ENCODE results near the gene OCA2.
"Not testable (repeated sequence)": the region's sequence is repeated elsewhere in the genome, so short reads cannot be mapped to it uniquely, and the experiment has no call there.

OCA2 gene

DNA sequence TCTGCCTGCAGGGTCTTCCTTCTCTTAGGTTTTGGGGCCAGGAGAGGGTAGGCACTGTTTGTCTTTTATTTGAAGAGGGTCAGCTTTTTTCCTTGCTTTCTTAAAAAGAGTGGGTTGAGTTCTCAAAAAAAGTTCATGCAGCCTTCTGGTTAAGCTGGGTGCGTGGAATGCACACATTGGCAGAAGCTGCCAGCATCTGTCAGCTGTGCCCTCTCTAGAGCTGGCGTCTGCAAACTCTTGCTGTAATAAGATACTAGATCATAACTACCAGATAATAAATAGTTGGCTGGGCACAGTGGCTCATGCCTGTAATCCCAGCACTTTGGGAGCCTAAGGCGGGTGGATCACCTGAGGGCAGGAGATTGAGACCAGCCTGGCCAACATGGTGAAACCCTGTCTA lies 373.4 kb downstream of the OCA2 start:
- no peak for DNase-seq (ENCODE audit: low spot score)

- no peak for DNase-seq (ENCODE audit: low spot score)
These were observed 375.3 kb downstream of the OCA2 start for GRCh38 chr15:27723821-27724220.

DNA sequence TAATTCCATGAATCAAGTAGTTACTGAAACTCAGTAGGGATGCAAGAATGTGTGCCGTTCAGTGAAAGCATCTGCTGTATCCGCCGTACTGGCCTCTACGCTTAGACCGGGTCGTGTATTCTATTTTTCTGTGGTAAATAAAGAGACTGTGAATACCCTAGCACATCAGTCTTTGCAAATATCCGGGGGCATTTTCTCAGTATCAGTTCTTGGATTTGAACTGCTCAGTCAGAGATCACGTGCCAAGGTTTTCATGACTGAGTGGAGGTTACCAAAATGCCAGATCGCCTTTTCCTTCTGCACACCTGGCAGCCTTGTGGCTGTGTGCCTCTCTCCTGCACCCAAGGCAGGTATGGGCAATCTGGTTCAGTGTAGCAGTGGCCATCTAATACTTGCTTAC lies 377.0 kb downstream of the OCA2 start:
- no peak for DNase-seq (ENCODE audit: low spot score)

DNA sequence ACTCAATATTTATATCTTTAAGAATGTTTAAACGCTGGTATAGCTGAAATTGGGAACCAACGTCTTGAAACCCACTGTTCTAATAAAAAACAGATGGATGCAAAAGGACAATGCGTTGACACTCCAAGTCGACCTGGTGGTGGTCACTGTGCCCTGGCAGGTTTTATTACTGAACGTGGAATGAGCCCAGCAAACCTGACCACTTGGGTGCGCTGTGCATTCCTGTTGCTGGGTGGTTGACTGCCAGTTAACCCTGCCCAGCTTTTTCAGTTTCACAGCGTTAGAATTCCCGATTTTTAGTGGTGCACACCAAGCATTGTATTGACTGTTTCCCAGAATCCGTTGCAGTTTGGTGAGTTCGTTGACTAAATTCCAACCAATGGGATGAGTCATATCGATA lies 384.4 kb downstream of the OCA2 start:
- no peak for DNase-seq (ENCODE audit: low spot score)

DNA sequence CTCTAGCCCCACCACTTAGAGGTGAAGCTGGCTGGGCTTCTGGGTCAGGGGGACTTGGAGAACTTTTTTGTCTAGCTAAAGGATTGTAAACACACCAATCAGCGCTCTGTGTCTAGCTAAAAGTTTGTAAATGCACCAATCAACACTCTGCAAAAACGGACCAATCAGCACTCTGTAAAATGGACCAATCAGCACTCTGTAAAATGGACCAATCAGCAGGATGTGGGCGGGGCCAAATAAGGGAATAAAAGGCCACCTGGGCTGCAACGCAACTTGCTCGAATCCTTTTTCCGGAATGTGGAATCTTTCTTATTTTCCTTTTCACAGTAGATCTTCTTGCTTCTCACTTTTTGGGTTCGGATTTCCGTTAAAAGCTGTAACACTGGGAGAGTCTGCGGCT lies 385.3 kb downstream of the OCA2 start:
- not testable (repeated sequence) for DNase-seq (ENCODE audit: low spot score)

DNA sequence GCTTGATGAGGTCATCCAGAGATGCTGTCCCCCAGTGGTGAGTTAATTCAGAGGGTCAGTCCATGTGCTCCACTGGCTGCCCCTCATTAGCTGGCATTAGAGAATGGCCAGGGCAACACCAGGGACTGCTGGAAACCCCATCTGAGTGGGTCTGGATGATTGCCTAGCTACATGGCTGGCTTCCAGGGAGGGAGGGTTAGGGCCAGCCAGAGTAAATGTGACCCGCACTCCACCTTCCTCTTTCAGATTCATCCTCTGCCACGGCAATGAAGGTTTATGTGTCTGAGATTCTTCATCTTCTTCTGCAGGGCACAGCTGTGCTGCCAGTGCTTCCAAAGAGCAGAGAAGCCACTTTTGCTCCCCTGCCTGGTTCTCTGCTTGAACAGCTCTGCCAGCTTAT lies 391.9 kb downstream of the OCA2 start:
- DNase-seq (ENCODE audit: low spot score), result no peak

GRCh38 chr15:27706300-27706699 lies 392.8 kb downstream of the OCA2 start:
- DNase-seq (ENCODE audit: low spot score), result no peak

DNA sequence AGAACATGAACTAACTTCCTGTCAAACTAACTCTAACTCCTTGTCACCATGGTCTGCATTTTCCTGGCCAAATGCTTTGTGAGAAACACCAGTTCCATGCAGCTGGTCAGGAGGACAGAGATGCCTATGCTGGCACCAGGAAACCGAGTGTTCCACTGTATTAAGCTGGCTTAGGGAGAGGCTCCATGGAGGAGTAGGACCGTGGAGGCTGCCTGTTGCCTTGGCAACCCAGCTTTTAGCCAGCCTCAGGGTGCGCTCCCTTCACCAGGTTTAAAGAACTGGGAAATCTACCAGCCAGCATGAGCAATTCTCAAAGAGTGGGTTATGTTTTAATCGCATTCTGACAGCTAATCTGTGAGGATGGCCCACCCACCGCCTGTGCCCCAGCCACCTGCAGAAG lies 394.1 kb downstream of the OCA2 start:
- no peak for DNase-seq (ENCODE audit: low spot score)
